B cell (primary cell): ENCODE measurements around the gene DMXL1. TPM values are rescaled to one million over a fixed set of nuclear protein-coding genes. Genes with fewer than 3 reads are reported as not detected.

Experiments used
- ATAC-seq: fragments of 200-7000 bp; cut with Tn5 transposase; one replicate; pipeline ENCODE4 v1.10.0; 2021; ENCODE audit warnings: low read depth, mild to moderate bottlenecking, moderate number of reproducible peaks, moderate library complexity
- CTCF ChIA-PET: fragments of 350-600 bp; sonication (Branson Sonifier 250); formaldehyde crosslinking; loops from one replicate; lab custom pipeline; 2021; ENCODE audit warnings: antibody characterized with exemption, inconsistent platforms; lab: Charles Lee
- POLR2A ChIA-PET: fragments of 350-600 bp; sonication (Branson Sonifier 250); formaldehyde crosslinking; loops from one replicate; lab custom pipeline; 2021; ENCODE audit warnings: antibody characterized with exemption; lab: Charles Lee
- DNase-seq: peaks from one replicate; pipeline ENCODE4 v3.0.0; 2013
- H2AFZ ChIP-seq: 2 replicates; pipeline ENCODE4 v1.6.1; 2012; ENCODE audit warnings: mild to moderate bottlenecking, low read depth, low read length; ENCODE audit not compliant: insufficient read depth, poor library complexity, severe bottlenecking
- H3K27ac ChIP-seq, 2 donors: 1 replicate in 1 of 2; 2 replicates in 1 of 2; pipeline ENCODE4 v1.5.1; 2012 to 2013; ENCODE audit warnings: low read length in 2 of 2, mild to moderate bottlenecking in 2 of 2, moderate library complexity in 1 of 2
- H3K27me3 ChIP-seq, 4 experiments: fragments of 200-600 bp in 1 of 4; sonication (generic) in 1 of 4; replicated peaks in 1 of 4; 1 replicate in 2 of 4; 2 replicates in 2 of 4; pipeline versions ENCODE4 v1.6.1 to v1.7.0; 2013 to 2016; ENCODE audit warnings: low read length in 3 of 4, mild to moderate bottlenecking in 2 of 4, mixed read lengths in 1 of 4, moderate library complexity in 1 of 4; ENCODE audit not compliant: insufficient read depth in 4 of 4, control insufficient read depth in 3 of 4; ENCODE audit errors: control extremely low read depth in 1 of 4
- H3K36me3 ChIP-seq, 2 experiments: replicated peaks in 1 of 2; 1 replicate in 1 of 2; 2 replicates in 1 of 2; pipeline versions ENCODE4 v1.6.1 to v1.7.1; 2013; ENCODE audit warnings: low read length in 1 of 2; ENCODE audit not compliant: insufficient read depth in 2 of 2, control insufficient read depth in 1 of 2; ENCODE audit errors: control extremely low read depth in 1 of 2, extremely low read depth in 1 of 2
- H3K4me1 ChIP-seq, 2 donors: fragments of 200-600 bp in 1 of 2; sonication (generic) in 1 of 2; 1 replicate in 1 of 2; 2 replicates in 1 of 2; pipeline versions ENCODE4 v1.5.1 to v1.6.1; 2013 to 2017; ENCODE audit warnings: low read length in 2 of 2; ENCODE audit not compliant: control insufficient read depth in 2 of 2, insufficient read depth in 2 of 2
- H3K4me2 ChIP-seq: replicated peaks from 2 replicates; pipeline ENCODE3; 2012; ENCODE audit warnings: mild to moderate bottlenecking, low read depth, low read length; ENCODE audit not compliant: poor library complexity, severe bottlenecking
- H3K4me3 ChIP-seq, 5 experiments: fragments of 200-600 bp in 1 of 5; sonication (generic) in 1 of 5; 1 replicate in 3 of 5; 2 replicates in 2 of 5; pipeline versions ENCODE4 v1.5.1 to v1.7.0; 2011 to 2016; ENCODE audit warnings: low read length in 4 of 5, mild to moderate bottlenecking in 4 of 5, low read depth in 2 of 5, control low read depth in 1 of 5, moderate library complexity in 1 of 5; ENCODE audit not compliant: insufficient read depth in 1 of 5; ENCODE audit errors: control extremely low read depth in 1 of 5, extremely low read depth in 1 of 5
- H3K79me2 ChIP-seq: fragments of 200-600 bp; sonication (generic); one replicate; pipeline ENCODE4 v1.6.0; 2016; ENCODE audit warnings: low read length; ENCODE audit not compliant: control insufficient read depth, insufficient read depth
- H3K9ac ChIP-seq: fragments of 200-600 bp; sonication (generic); 2 replicates; pipeline ENCODE4 v1.6.1; 2017; ENCODE audit warnings: mild to moderate bottlenecking, low read length, moderate library complexity
- H3K9me3 ChIP-seq, 3 donors: one replicate each; pipeline versions ENCODE4 v1.6.1 to v1.7.1; 2013; ENCODE audit warnings: low read length in 2 of 3; ENCODE audit not compliant: control insufficient read depth in 2 of 3, insufficient read depth in 1 of 3; ENCODE audit errors: control extremely low read depth in 1 of 3
- H4K20me1 ChIP-seq: 2 replicates; pipeline ENCODE4 v1.6.0; 2012; ENCODE audit warnings: mild to moderate bottlenecking, low read length; ENCODE audit not compliant: insufficient read depth, control insufficient read depth, poor library complexity, severe bottlenecking
- H3K27ac Mint-ChIP-seq: one replicate; pipeline ENCODE4 v1.8.0; 2021; ENCODE audit warnings: mixed read lengths
- H3K27me3 Mint-ChIP-seq: one replicate; pipeline ENCODE4 v1.8.0; 2021; ENCODE audit warnings: mixed read lengths
- H3K4me1 Mint-ChIP-seq: one replicate; pipeline ENCODE4 v1.8.0; 2021; ENCODE audit warnings: mixed read lengths
- H3K4me3 Mint-ChIP-seq: one replicate; pipeline ENCODE4 v1.8.0; 2021; ENCODE audit warnings: mixed read lengths
- H3K9me3 Mint-ChIP-seq: one replicate; pipeline ENCODE4 v1.8.0; 2022; ENCODE audit warnings: mixed read lengths; ENCODE audit not compliant: insufficient read depth
- EZH2 ChIP-seq: IDR thresholded peaks from 2 replicates; pipeline ENCODE4 v1.6.1; 2012; ENCODE audit warnings: borderline replicate concordance, low read depth, mild to moderate bottlenecking, moderate library complexity, low read length; ENCODE audit not compliant: insufficient read depth, poor library complexity, severe bottlenecking
- WGBS: methylation state at CpG from one replicate; pipeline ENCODE4 v1.1.5; 2013; ENCODE audit warnings: missing lambda C conversion rate; ENCODE audit not compliant: insufficient coverage; 5-methylcytosine and 5-hydroxymethylcytosine counted together
- intact Hi-C: fragments of 100-400 bp; cut with micrococcal nuclease; formaldehyde crosslinking; loops from one replicate; pipeline ENCODE4 v1.10.0; 2022
- polyA plus RNA-seq: library from polyadenylated mRNA; depleted of rRNA; stranded (reverse); fragments of >200 nt; gene quantifications from 2 replicates; pipeline ENCODE4 v1.2.3, GENCODE V29; 2012
- total RNA-seq, 2 donors: library from RNA; stranded (reverse); fragments of 120-200 nt in 1 of 2; gene quantifications; 1 replicate in 1 of 2; 2 replicates in 1 of 2; pipeline versions ENCODE4 v1.2.3 to v1.2.4, GENCODE V29; 2013 to 2022
- TF ChIP-seq, protein P1 (sequence below): fragments of 200-600 bp; IDR thresholded peaks from one replicate; pipeline ENCODE4 v1.8.0; 2022; ENCODE audit warnings: antibody characterized with exemption, mild to moderate bottlenecking

The DMXL1 gene
- total and polyA plus RNA-seq, 2 donors (not counting 1 experiment from before 2014, with no cell fraction given), result 37.9 to 129 TPM

DNA sequence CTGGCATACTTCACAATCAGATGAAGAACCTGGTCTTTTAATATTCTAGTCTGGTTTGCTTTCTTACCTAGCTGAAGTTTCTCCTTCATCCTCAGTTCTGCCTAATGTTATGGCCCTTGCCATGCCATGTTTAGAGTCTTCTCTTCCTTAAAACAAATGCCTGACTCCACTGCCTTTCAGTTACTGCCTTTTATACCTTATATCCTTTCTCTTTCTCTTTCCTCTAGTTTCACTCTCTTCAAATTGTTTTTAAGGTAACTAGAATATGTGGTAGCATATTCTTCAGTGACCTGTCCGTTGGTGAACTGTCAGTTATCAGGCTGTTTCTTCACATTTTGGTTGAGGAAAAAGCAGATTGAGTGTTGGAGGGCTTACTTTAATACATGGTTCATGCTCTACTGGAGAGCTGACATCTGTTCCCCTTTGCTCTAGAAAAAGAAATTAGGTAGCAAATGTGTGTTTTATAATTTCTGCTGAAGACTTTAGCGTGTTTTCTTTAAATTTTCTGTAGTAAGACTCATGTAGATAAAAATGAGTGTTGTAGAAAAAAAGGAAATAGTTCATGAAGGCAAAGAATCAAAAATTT lies 103.8 kb downstream of the DMXL1 start:
- peak overlapping the region; percentile 54 for H3K4me3 Mint-ChIP-seq
- POLR2A ChIA-PET, result interaction anchor here (0.5 kb wide), 1 partner anchor 107 kb away, joined by 3 read pairs; no protein-coding TSS in a partner anchor
- H3K4me2 ChIP-seq, result peak overlapping the region; percentile 9

DNA sequence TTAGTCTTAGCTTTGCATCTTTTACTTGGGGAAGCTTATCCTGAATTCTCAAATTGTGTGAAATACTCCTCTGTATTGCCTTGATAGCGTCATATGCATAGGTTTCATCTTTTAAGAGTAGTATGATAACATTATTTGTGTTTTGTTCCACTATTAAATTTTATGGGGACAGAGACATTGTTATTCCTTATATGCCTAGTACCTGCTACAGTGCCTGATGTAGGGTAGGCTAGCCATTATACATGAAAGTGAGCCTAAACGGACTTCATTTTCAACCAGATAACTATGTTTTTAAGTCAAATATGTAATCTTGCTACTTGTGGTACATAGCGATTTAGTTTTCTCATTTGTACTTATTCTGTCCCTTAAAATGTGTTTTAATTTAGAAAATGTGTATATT lies 105.9 kb downstream of the DMXL1 start:
- H3K27ac Mint-ChIP-seq, result no peak overlapping the region
- H3K4me3 Mint-ChIP-seq, result no peak overlapping the region
- H3K4me1 Mint-ChIP-seq, result peaks cover 30% of the 10 kb centered on the region
- Histone ChIP-seq H3K4me3 (no peak overlapping the region), H3K79me2 (peaks cover 15% of the 10 kb centered on the region), H3K4me2 (peak overlapping the region; percentile 18), H3K36me3 (peaks cover 5 to 36% of the 10 kb centered on the region in 2 experiments), H3K9ac (no peak overlapping the region), H3K27me3 (no peaks in the 10 kb centered on the region), H3K27ac (peak overlapping the region in 1 of 2 donors; percentile 45), H3K4me1 (peaks cover 14 to 25% of the 10 kb centered on the region in 2 donors), H2AFZ (no peak overlapping the region), H3K9me3 (no peaks in the 10 kb centered on the region), H4K20me1 (no peaks in the 10 kb centered on the region)
- no peaks in the 10 kb centered on the region for H3K9me3 Mint-ChIP-seq
- ChIA-PET CTCF (interaction anchor here (0.6 to 1.2 kb wide), 2 partner anchors 19 to 236 kb away, joined by 3 to 4 read pairs; no protein-coding TSS in a partner anchor), POLR2A (no interaction called here)
- TF ChIP-seq, protein P1, sequence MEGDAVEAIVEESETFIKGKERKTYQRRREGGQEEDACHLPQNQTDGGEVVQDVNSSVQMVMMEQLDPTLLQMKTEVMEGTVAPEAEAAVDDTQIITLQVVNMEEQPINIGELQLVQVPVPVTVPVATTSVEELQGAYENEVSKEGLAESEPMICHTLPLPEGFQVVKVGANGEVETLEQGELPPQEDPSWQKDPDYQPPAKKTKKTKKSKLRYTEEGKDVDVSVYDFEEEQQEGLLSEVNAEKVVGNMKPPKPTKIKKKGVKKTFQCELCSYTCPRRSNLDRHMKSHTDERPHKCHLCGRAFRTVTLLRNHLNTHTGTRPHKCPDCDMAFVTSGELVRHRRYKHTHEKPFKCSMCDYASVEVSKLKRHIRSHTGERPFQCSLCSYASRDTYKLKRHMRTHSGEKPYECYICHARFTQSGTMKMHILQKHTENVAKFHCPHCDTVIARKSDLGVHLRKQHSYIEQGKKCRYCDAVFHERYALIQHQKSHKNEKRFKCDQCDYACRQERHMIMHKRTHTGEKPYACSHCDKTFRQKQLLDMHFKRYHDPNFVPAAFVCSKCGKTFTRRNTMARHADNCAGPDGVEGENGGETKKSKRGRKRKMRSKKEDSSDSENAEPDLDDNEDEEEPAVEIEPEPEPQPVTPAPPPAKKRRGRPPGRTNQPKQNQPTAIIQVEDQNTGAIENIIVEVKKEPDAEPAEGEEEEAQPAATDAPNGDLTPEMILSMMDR, result no peak
- no peak for TF ChIP-seq EZH2
- no CpG with 5 or more reads among the region's 3 CpGs for WGBS
- H3K27me3 Mint-ChIP-seq, result no peaks in the 10 kb centered on the region
- DNase-seq, result no peak
- ATAC-seq, result no peak
- intact Hi-C loops, result loop anchor here (5.0 kb wide), 2 partner anchors 104 to 189 kb away; partner anchors contain the start of genes DMXL1 and DTWD2

More for the DNA sequence above, 103.8 kb downstream of the DMXL1 start:
- Histone ChIP-seq H3K4me3 (no peak overlapping the region), H3K4me1 (peaks cover 14 to 17% of the 10 kb centered on the region in 2 donors), H4K20me1 (no peaks in the 10 kb centered on the region), H3K9ac (no peak overlapping the region), H3K36me3 (peaks cover 3 to 39% of the 10 kb centered on the region in 2 experiments), H3K27ac (peak overlapping the region in 1 of 2 donors; percentile 64), H3K9me3 (no peaks in the 10 kb centered on the region), H2AFZ (no peak overlapping the region), H3K27me3 (no peaks in the 10 kb centered on the region), H3K79me2 (peaks cover 15% of the 10 kb centered on the region)
- intact Hi-C loops, result loop anchor here (5.0 kb wide), 2 partner anchors 102 to 187 kb away; partner anchors contain the start of genes DMXL1 and DTWD2
- Mint-ChIP-seq H3K9me3 (no peaks in the 10 kb centered on the region), H3K27ac (peak overlapping the region; percentile 70), H3K4me1 (peaks cover 24% of the 10 kb centered on the region), H3K27me3 (no peaks in the 10 kb centered on the region)
- 0% methylated on average over 1 of the region's 2 CpGs for WGBS
- DNase-seq, result peak; percentile 23
- no peak for TF ChIP-seq EZH2
- TF ChIP-seq, protein P1, result no peak
- CTCF ChIA-PET, result no interaction called here
- no peak for ATAC-seq
